HFF-Myc (cell line): ENCODE results near the gene ASB3.

Source experiments
- DNase-seq: peaks from one replicate; pipeline ENCODE4 v3.0.0-alpha.2; 2011; ENCODE audit warnings: low read depth; ENCODE audit errors: extremely low read depth
- H3K4me3 ChIP-seq: replicated peaks from 2 replicates; pipeline ENCODE4 v1.5.1; 2011; ENCODE audit warnings: low read depth, mild to moderate bottlenecking, control low read depth, low read length
- CTCF ChIP-seq: IDR thresholded peaks from 2 replicates; pipeline ENCODE4 v1.5.1; 2012; ENCODE audit warnings: mild to moderate bottlenecking, low read depth, low read length, control low read depth; ENCODE audit errors: missing control alignments

The ASB3 gene

GRCh38 chr2:53778536-53779162, 8.1 kb downstream of the ASB3 start:
- H3K4me3 ChIP-seq = no peak overlapping the region
- DNase-seq = no peak
- TF ChIP-seq CTCF = no peak

GRCh38 chr2:53777134-53777533, 9.6 kb downstream of the ASB3 start:
- no peak for TF ChIP-seq CTCF
- no peak overlapping the region for H3K4me3 ChIP-seq
- no peak for DNase-seq

GRCh38 chr2:53770264-53770663, 16.5 kb downstream of the ASB3 start:
- no peak for TF ChIP-seq CTCF
- no peak overlapping the region for H3K4me3 ChIP-seq
- no peak for DNase-seq

- peak overlapping the region; percentile 89 for H3K4me3 ChIP-seq
- no peak for TF ChIP-seq CTCF
Observed at GRCh38 chr2:53769318-53769945, 17.3 kb downstream of the ASB3 start.

GRCh38 chr2:53768242-53768542, 18.6 kb downstream of the ASB3 start:
- peak overlapping the region; percentile 89 for H3K4me3 ChIP-seq
- DNase-seq = no peak
- no peak for TF ChIP-seq CTCF

More at GRCh38 chr2:53769318-53769945, 17.3 kb downstream of the ASB3 start:
- no peak for DNase-seq

GRCh38 chr2:53767405-53768241, 19.1 kb downstream of the ASB3 start, which contains the start of gene CHAC2:
TSS of gene CHAC2 (plus strand) at chr2:53767804. CDS start at chr2:53767887, 83 bp downstream.
- TF ChIP-seq CTCF = peak; percentile 36
- peak; percentile 43 for DNase-seq
- H3K4me3 ChIP-seq = peak within 1 kb of the TSS; percentile 89
